Measurements from ENCODE around the gene PRM2.

DNA sequence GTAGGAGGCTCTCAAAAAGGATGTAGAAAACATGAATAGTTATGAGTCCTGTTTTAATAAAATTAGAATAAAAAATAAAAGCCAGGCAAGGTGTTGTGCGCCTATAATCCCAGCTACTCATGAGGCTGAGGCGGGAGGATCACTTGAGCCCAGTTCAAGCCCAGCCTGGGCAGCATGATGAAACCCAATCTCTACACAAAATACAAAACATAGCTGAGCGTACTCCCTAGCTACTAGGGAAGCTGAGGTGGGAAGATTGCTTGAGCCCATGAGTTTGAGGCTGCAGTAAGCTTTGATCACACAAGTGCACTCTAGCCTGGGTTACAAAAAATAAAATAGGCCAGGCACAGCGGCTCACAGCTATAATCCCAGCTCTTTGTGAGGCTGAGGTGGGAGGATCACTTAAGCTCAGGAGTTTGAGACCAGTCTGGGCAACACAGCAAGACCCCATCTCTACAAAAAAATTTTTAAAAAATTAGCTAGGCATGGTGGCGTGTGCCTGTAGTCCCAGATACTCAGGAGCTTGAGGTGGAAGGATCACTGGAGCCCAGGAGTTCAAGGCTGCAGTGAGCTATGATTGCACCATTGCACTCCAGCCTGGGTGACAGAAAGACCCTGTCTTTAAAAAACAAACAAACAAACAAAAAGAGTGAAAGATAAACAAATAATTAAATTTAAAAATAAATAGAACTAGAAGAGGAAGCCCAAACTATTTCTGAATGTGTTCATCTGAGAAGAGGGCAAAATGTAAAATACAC lies 22.0 kb upstream of the PRM2 start:
- TF ChIP-seq, protein P1, sequence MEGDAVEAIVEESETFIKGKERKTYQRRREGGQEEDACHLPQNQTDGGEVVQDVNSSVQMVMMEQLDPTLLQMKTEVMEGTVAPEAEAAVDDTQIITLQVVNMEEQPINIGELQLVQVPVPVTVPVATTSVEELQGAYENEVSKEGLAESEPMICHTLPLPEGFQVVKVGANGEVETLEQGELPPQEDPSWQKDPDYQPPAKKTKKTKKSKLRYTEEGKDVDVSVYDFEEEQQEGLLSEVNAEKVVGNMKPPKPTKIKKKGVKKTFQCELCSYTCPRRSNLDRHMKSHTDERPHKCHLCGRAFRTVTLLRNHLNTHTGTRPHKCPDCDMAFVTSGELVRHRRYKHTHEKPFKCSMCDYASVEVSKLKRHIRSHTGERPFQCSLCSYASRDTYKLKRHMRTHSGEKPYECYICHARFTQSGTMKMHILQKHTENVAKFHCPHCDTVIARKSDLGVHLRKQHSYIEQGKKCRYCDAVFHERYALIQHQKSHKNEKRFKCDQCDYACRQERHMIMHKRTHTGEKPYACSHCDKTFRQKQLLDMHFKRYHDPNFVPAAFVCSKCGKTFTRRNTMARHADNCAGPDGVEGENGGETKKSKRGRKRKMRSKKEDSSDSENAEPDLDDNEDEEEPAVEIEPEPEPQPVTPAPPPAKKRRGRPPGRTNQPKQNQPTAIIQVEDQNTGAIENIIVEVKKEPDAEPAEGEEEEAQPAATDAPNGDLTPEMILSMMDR (conservative IDR thresholded peaks at IDR 0.05 in 1 of 2, IDR thresholded peaks at IDR 0.05 in 1 of 2; ENCODE audit: low read depth in 1 of 2, low read length in 2 of 2), result no peak
- no peak for TF ChIP-seq EZH2 (IDR thresholded peaks at IDR 0.05; ENCODE audit: low read length, missing control alignments)

Measured in fibroblast of lung (primary cell).